D721Med (cell line): Measurements from ENCODE around the gene NUMA1.
A peak's percentile ranks its signal among the peaks of the same experiment; 100 is the strongest.

Experiments
- DNase-seq: peaks from one replicate; pipeline ENCODE4 v3.0.0; 2011; ENCODE audit warnings: low spot score; ENCODE audit not compliant: insufficient read length
- FAIRE-seq: peaks from 2 replicates; lab custom pipeline; 2011; peaks lifted over from hg19 to GRCh38; lab: Jason Lieb, UNC
- CTCF ChIP-seq: IDR thresholded peaks from 2 replicates; pipeline ENCODE4 v1.5.1; 2012; ENCODE audit warnings: mild to moderate bottlenecking, control low read depth; ENCODE audit not compliant: insufficient read depth; ENCODE audit errors: missing control alignments

NUMA1 gene

GRCh38 chr11:72083414-72083813 lies 3.1 kb upstream of the NUMA1 start:
- no peak for FAIRE-seq

GRCh38 chr11:72081821-72082453 lies 1.6 kb upstream of the NUMA1 start:
- FAIRE-seq (no peak), DNase-seq (no peak)
- TF ChIP-seq CTCF, result no peak

More at GRCh38 chr11:72083414-72083813, 3.1 kb upstream of the NUMA1 start:
- TF ChIP-seq CTCF, result no peak
- no peak for DNase-seq

GRCh38 chr11:72081184-72081644 lies 872 bp upstream of the NUMA1 start:
- DNase-seq, result no peak
- TF ChIP-seq CTCF, result no peak
- FAIRE-seq, result no peak

- DNase-seq, result no peak
These were observed 470 bp downstream of the NUMA1 start for GRCh38 chr11:72079819-72080325.

GRCh38 chr11:72078477-72078876 lies 1.9 kb downstream of the NUMA1 start:
- TF ChIP-seq CTCF, result no peak
- FAIRE-seq, result no peak
- DNase-seq, result no peak

More at GRCh38 chr11:72079819-72080325, 470 bp downstream of the NUMA1 start:
- no peak for TF ChIP-seq CTCF
- no peak for FAIRE-seq

GRCh38 chr11:72075756-72076155 lies 4.6 kb downstream of the NUMA1 start:
- DNase-seq, result no peak
- no peak for FAIRE-seq
- no peak for TF ChIP-seq CTCF

- FAIRE-seq (no peak), DNase-seq (no peak)
- peak; percentile 21 for TF ChIP-seq CTCF
These were observed 5.2 kb downstream of the NUMA1 start for GRCh38 chr11:72075109-72075508.
